GM18870 (cell line): ENCODE results near the gene ESYT1.

ENCODE experiments used
- ATAC-seq: cut with Tn5 transposase; IDR thresholded peaks from one replicate; pipeline ENCODE4 v1.9.1; 2021; ENCODE audit warnings: moderate library complexity; ENCODE audit not compliant: unreplicated experiment

ESYT1 gene

DNA sequence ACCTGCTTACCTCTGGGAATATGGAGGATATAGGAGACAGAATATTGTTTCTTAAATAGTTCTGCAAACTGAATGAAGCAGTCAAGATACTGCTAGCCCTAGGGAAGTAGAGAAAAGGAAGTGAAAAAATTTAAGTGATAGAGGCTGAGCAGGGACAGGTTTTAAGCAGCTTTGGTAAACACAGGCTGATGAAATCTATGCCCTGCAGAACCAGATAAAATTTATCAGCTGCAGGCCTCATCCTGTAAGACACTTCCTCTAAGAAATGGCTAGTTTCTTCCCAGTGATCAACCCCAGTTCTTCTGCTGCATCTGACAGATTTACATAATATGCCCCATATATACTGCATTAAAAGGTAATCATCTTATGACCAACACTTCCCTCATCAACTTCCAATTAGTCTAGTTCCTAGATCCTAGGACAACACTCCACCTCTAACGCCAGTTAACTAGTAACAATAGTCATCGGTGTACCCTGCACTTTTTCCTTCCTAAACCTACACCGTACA is 1.3 kb upstream of the ESYT1 start:
- ATAC-seq = no peak

DNA sequence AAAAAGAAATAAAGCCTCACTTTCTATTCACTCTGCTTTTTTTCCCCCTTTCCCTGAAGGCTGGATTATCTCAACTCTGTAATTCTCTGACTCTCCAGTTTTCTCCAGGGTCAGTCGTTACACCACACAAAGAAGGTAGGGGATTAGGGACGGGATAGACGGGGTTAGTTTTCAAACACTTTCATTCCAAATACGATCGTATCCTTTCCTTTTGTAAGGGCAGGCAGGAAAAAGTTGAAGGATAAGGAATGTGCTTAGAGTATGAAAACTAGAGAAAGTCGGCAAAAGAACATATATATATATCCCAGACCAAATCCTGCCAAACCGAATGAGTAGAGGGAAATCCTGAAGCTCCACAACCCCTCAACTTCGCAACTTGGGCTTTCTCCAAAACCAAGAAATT is 581 bp upstream of the ESYT1 start:
- ATAC-seq = no peak

DNA sequence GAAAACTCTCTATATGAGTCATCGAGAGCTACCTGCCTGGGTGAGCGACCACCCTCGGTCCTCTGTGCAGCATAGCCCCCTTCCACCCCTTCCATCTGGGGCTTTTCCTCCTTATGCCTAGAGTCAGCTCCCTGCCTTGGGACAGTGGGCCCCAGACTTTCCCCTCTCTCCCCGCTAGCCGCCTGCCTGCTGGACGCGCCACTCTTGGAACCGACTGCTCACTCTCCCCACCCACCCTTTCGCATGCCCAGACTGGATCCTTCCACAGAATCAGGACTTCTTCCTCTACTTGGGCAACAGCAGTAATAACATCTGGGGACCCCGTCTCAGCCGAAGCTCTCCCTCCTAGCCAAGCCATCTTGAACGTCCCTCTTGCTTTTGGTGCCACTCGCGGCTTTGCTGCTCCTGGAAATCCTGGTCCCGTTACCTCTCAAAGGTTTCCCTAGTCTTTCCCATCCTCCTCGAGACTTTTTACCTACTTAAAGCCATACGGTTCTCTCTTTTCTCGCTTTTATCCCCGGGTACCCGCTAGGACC is 671 bp downstream of the ESYT1 start:
- no peak for ATAC-seq

DNA sequence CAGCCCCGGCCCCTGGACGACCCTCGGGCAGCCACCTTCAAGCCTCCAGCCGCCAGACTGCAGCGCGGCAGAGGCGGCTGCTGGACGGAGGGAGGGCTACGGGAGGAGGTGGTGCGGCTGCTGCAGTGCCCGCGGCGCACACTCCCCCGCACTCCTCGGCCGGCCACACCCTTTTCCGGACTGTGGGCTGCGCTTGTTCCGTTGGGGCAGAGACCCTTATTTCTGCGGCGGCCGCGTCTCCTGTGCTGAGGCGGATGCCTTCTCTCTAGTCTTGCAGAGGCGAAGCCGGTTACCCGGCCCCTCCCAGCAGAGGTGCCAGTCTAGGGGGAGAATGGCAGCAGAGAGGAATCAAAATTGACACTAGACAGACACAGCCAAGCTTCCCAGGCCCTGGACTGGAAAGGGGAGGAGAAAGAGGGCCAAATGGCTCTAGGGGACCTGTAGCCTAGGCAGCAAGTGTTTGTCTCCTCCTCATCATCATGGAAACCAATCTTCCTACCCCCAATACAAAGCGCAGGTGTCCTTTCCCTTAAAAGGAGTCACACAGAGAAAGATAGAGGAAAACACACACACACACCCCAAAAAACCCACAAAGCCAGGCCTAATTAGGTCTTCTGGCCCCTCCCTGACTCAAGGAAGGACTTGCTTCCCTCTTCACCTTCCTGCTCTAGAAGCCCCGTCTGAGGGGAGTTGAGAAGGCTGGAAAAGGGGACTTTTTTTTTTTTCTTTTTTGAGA is 1.3 kb downstream of the ESYT1 start:
- no peak for ATAC-seq

DNA sequence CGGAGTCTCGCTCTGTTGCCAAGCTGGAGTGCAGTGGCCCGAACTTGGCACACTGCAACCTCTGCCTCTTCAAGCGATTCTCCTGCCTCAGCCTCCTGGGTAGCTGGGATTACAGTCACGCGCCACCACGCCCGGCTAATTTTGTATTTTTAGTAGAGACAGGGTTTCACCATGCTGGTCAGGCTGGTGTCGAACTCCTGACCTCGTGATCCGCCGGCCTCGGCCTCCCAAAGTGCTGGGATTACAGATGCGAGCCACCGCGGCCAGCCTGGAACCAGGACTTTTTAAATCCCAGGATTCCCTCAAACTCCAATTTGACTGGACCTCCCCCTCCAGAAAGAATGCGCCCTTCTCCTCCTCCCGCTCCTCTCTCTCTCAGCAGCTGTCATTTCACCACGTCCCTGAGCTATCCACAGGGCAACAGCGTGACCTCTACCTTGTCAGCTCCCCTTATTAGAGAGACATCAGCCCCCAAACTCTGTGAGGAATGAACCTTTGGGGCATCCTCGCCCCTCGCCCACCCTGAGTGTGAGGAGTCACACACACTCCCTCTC is 2.0 kb downstream of the ESYT1 start:
- no peak for ATAC-seq

DNA sequence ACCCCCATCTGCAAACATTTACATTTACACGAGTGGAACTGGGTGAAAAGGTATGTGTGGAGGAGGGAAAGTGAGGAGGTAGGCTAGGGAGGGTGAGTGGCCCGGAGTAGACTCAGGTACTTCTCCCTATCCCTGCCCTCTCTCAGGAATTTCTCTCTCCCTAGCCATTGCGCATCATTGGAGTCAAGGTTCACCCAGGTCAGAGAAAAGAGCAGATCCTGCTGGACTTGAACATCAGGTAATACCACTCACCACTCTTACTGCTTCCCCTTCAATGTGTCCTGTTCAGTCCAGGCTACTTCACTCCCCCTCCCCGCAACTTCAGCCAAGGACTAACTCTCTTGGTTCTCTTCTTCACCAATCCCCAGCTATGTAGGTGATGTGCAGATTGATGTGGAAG is 2.8 kb downstream of the ESYT1 start:
- no peak for ATAC-seq

DNA sequence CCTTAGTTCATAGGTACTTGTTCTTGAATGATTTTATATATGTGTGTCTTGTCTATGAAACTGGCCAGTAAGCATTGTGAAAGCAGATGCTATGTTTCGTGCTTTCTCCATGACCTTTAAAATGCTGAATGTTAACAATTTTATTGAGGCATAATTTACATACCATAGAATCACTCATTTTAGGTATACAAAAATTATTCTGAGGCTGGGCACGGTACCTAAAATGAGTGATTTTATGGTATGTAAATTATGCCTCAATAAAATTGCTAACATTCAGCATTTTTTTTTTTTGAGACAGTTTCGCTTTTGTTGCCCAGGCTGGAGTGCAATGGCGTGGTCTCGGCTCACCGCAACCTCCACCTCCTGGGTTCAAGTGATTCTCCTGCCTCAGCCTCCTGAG is 6.8 kb downstream of the ESYT1 start:
- no peak for ATAC-seq

DNA sequence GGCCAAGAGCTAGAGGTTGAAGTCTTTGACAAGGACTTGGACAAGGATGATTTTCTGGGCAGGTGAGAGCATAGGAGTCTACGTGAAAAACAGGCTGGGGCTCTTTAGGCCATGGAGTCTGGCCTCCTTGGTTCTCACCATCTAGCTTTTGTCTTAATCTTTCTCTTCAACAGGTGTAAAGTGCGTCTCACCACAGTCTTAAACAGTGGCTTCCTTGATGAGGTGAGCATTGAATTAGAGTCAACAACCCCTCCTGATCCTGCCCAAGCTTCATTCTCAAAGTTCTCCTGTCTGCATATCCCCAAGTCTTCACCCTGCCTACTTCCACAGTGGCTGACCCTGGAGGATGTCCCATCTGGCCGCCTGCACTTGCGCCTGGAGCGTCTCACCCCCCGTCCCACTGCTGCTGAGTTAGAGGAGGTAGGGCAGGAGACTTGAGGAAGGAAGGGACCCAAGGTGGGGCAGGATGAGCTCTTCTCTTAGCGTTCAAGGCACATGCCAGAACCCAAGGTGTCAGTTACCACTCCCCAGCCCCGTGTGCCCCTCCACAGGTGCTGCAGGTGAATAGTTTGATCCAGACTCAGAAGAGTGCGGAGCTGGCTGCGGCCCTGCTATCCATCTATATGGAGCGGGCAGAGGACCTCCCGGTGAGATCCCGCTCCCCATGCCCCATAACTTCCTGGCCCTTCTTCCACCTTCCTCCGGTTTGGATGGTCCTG is 9.9 kb downstream of the ESYT1 start:
- ATAC-seq = no peak

DNA sequence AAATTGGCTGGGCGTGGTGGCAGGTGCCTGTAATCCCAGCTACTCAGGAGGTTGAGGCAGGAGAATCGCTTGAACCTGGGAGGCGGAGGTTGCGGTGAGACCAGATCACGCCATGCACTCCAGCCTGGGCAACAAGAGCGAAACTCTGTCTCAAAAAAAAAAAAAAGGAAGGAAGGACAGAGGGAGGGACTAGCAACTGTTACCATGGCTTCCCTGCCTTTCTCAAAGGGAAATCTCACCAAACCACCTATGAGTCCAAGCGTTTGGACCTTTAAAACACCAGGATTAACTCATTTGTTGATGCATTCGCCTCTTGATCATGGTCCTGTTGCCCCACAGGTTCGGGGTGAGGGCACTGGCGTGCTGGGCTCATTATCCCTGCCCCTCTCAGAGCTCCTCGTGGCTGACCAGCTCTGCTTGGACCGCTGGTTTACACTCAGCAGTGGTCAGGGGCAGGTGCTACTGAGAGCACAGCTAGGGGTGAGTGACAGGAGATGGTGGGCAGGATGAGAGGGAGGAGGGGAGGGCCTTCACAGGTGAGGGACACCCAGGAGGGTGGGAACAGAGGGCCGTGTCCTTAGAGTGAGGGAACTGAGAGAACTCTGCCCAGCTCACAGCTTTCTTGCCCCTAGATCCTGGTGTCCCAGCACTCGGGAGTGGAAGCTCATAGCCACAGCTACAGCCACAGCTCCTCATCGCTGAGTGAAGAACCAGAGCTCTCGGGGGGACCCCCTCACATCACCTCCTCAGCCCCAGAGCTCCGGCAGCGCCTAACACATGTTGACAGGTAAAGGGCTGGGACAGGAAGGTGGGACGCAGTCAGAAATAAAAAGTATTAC is 14.1 kb downstream of the ESYT1 start:
- ATAC-seq = no peak

DNA sequence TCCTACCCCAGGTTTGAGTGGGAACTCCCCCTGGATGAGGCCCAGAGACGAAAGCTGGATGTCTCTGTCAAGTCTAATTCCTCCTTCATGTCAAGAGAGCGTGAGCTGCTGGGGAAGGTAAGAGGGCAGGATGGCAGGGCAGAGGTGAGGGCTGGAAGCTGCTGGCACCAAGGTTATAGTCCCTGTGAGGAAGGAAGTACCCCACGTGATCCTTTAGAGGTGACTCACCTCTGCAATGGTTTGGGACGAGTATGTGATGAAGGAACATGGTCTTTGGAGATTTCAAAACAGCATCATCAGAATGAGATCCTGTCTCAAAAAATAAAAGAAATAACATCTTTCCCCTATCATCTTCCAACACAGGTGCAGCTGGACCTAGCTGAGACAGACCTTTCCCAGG is 15.2 kb downstream of the ESYT1 start:
- ATAC-seq = no peak

DNA sequence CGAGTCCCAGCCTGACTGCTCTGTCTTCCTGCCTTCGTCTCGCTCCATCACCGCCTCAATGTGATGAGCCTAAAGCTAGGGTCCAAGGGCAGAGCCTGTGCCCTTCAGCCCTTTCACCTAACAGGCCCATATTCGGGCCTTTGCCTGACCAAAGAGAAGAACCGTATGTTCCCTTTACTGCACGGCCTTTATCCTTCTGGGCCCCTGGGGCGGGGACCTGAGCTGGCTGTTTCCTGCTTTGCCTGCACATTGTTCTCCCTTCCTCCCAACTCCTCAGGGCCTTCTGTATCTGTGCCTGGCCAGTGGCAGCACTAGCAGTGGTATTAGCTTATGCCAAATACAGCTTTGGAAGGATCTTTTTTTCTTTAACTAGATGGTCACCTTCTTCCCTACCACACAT is 15.8 kb downstream of the ESYT1 start:
- ATAC-seq = no peak

DNA sequence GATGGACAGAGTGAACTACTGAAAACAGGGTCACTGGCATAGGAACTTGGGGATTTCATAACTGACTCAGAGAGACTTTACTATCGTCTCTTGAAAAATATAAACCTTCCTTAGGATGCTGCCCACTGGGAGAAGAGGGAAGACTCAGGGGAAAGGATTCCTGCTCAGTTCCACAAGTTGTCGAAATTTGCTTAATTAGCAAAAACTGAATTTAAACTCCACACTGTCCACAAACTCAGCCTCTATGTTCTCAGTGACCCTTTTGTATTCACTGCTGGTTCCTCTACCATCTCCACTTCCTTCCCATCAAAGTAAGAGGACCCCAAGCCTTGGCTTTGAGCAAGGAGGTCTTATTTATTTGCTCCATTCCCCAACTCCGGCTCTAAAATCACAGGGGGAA is 17.1 kb downstream of the ESYT1 start:
- no peak for ATAC-seq

DNA sequence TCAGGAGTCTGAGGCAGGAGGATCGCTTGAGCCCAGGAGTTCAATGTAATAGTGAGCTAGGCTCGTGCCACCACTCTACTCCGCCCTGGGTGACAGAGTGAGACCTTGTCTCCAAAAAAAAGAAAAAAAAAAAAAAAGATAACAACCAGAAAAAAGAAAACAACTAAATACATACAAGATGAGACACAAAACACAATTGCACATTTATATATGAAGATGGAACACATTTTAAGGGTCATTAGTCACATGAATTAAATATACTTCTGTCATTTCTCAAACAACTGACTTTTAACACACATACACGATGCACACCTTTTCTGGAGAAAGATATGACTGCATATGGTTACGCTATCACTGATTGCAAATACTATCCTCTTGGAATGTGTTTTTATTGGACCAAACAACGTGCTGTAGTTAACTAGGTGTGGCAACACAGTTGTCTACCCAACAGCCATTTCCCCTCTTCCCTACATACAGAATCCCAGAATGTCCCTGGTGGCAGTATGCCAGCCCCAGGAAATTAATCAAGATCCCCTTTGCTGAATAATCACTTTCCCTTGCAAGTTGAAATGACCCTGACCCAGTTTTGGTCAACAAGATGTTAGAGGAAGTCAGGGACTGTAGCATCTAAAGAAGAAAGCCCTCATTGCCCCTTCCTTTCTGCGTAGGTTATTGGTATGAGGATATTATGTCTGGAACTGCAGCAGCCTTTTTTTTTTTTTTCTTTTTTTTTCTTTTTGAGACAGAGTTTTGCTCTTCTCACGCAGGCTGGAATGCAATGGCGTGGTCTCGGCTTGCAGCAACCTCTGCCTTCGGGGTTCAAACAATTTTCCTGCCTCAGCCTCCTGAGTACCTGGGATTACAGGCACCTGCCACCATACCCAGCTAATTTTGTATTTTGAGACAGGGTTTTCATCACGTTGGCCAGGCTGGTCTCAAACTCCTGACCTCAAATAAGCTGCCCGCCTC is 18.7 kb downstream of the ESYT1 start:
- ATAC-seq = no peak

DNA sequence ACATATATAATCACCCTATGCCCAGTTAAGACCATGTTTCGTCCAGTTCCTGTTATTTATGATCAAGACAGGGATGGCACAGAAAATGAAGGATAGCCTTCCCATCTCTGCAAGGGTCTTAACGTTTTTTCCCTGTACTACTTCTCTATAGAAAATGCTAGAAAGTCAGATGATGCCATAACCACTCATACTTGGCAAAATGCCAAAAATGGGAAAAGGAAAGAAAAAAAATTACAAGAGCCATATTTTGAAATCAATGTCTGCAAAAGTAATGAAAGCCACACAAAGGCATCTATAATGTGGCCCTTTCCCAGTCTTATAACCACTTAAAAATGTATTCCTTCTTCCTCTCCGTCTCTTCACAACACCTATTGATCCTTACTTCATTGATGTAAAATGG is 22.5 kb downstream of the ESYT1 start:
- ATAC-seq = no peak

DNA sequence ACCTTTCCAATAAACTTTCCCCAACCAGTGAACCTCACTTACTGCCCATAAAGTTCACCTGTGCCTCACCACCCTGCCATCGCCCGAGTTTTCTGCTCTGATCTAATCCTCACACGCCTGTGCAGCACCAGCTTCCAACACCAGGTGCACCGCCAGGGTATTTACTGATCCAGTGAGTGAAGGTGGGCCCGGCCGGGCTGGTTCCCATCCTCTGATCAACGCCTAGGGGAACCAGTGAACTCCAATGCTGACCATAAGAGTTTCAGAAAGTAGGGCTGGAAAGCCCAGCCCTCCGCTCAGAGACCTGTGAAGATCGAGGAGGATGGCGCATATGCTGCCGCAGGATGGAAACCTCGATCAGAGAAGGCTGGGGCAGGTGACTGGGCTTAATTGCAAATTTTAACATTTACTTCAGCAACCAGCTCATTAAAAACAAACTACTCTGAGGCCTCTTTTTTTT is 23.6 kb downstream of the ESYT1 start:
- peak; percentile 33 for ATAC-seq

DNA sequence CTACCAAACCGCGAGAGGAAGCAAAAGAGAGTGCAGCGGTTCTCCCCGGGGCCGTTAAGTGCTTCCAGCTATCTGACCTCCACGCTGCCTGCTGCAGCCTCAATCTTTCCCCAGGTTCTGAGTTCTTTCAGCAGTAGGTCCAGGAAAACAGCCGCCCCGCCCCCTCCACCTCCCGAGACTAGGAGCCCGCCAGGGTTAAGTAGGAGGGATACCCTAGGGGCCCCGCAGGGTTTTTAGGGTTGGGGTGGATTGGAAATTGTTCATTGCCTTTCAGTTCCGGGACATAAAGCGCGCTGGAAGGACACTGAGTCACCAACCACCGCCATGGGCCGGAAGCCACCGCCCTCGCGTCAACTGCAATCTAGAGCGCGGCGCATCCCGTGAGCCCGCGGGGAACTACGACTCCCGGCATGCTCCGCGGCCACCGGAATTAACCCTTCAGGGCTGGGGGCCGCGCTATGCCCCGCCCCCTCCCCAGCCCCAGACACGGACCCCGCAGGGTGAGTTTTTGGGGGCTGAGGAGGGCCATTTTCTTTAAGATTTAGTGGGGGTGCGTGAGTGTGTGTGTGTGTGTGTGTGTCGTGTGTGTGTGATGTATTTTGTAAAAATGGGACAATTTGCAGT is 24.2 kb downstream of the ESYT1 start, which contains the start of gene MYL6B:
TSS of gene MYL6B (plus strand) at position 456 of the 624 bp plus-strand sequence. CDS start 1,332 bp downstream, outside the sequence.
- ATAC-seq = peak; percentile 74

DNA sequence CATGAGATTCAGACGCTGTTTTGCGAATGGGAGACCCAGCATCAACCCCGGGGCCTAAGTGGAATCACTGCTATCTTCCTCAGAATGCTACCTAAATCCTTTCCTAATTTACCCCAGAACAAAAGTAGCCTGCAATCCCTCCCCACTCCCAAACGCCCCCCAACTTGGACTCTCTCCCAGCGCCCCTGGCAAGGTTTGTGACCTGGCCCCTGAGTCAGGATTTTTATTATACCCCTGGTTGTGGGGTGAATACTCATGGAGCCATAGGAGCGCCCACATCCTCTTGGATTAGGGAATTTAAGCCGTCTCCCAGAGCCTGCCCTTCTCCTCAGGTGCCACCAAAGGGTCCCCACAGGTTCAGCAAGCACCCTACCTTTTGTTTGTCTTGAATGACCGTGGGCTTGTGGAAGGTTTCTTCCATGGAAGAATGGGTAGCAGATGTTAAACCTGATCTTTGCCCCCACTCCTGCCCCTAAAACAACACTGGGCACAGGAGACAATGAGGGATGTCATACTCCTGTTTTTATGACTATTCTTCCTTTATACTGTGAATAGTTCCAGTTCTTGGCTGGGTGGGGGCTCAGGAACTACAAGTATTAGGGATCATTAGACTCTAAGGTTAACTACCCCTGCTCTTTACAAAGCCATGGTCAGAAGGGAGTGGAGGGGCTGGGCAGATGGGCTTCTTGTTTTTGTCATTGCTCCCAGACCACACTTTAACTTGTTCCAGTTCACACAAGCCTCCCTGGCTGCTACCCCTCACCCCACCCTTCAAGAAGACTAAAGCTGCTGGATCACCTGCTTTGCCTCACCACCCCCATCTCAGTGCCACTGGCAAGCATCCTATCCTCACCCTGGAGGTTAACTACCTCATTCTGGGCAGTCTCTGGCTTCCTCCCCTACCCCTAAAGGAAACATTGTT is 24.9 kb downstream of the ESYT1 start:
- ATAC-seq = no peak

DNA sequence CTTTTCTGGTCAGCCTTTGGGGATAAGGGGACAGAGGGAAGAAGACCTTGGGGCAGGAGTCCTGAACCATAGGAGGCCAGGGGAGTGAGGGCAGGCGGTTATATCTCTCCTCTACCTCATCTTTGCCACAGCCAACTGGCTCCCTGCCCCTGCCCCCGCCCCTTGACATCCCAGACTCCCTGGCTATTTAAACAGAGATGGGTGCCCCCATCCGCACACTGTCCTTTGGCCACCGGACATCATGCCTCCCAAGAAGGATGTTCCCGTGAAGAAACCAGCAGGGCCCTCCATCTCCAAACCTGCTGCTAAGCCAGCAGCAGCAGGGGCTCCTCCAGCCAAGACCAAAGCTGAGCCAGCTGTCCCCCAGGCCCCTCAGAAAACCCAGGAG is 25.6 kb downstream of the ESYT1 start:
- ATAC-seq = no peak
